Measurements from ENCODE around the gene CSHL1.

Gene CSHL1

GRCh38 chr17:63929860-63930766, 19.1 kb upstream of the CSHL1 start:
- H2AK5ac ChIP-seq (ENCODE audit: low read length): no peak overlapping the region
- no peaks in the 10 kb centered on the region for H3K79me1 ChIP-seq (ENCODE audit: low read length)
- H2BK120ac ChIP-seq (ENCODE audit: insufficient read depth, low read length, poor library complexity): no peak overlapping the region
- H4K91ac ChIP-seq (ENCODE audit: low read depth, low read length): no peak overlapping the region
- no peak overlapping the region for H3K14ac ChIP-seq (ENCODE audit: low read length)
- no peak overlapping the region for H2AFZ ChIP-seq (ENCODE audit: insufficient read depth, low read length, poor library complexity)
- no CpG with 5 or more reads among the region's 24 CpGs for WGBS (ENCODE audit: extremely low coverage, insufficient coverage, insufficient read length)
- no peaks in the 10 kb centered on the region for H3K79me2 ChIP-seq (ENCODE audit: control insufficient read depth, insufficient read depth, low read length, poor library complexity)
- H3K23ac ChIP-seq (ENCODE audit: low read length): no peak overlapping the region
- H3K4ac ChIP-seq (ENCODE audit: low read depth, low read length): no peak overlapping the region
- no peaks in the 10 kb centered on the region for H3K27me3 ChIP-seq (ENCODE audit: insufficient read depth, low read length)
- no peak overlapping the region for H3K9ac ChIP-seq (ENCODE audit: low read length)
- H3K27ac ChIP-seq (ENCODE audit: low read depth, low read length): no peak overlapping the region
- no peak overlapping the region for H3K4me2 ChIP-seq (ENCODE audit: low read length)
- peaks cover 2% of the 10 kb centered on the region for H3K9me3 ChIP-seq (ENCODE audit: insufficient read depth, low read depth, low read length)
- no peak for DNase-seq
- H3K18ac ChIP-seq (ENCODE audit: low read length): no peak overlapping the region
- no peak overlapping the region for H2BK5ac ChIP-seq (ENCODE audit: low read depth, low read length, poor library complexity)
- H3K4me3 ChIP-seq (ENCODE audit: low read depth, low read length): no peak overlapping the region
- H4K12ac ChIP-seq (ENCODE audit: low read depth, low read length): no peak overlapping the region
- H3K36me3 ChIP-seq (ENCODE audit: control insufficient read depth in 1 of 2, insufficient read depth in 2 of 2, low read length in 2 of 2): no peaks in the 10 kb centered on the region
- no peak overlapping the region for H2BK12ac ChIP-seq (ENCODE audit: low read length)
- H3K4me1 ChIP-seq (ENCODE audit: control insufficient read depth in 1 of 2, insufficient read depth in 2 of 2, low read length in 2 of 2): no peaks in the 10 kb centered on the region
- H4K8ac ChIP-seq (ENCODE audit: low read depth, low read length): no peak overlapping the region

- Histone ChIP-seq H4K91ac (ENCODE audit: low read depth, low read length) (no peak overlapping the region), H2BK120ac (ENCODE audit: insufficient read depth, low read length, poor library complexity) (no peak overlapping the region), H3K79me2 (ENCODE audit: control insufficient read depth, insufficient read depth, low read length, poor library complexity) (no peaks in the 10 kb centered on the region), H2AK5ac (ENCODE audit: low read length) (no peak overlapping the region), H3K27me3 (ENCODE audit: insufficient read depth, low read length) (no peaks in the 10 kb centered on the region), H3K18ac (ENCODE audit: low read length) (no peak overlapping the region), H3K79me1 (ENCODE audit: low read length) (no peaks in the 10 kb centered on the region), H2BK5ac (ENCODE audit: low read depth, low read length, poor library complexity) (no peak overlapping the region), H3K36me3 (ENCODE audit: control insufficient read depth in 1 of 2, insufficient read depth in 2 of 2, low read length in 2 of 2) (no peaks in the 10 kb centered on the region), H4K8ac (ENCODE audit: low read depth, low read length) (no peak overlapping the region), H3K4me3 (ENCODE audit: low read depth, low read length) (no peak overlapping the region), H3K14ac (ENCODE audit: low read length) (no peak overlapping the region), H3K9ac (ENCODE audit: low read length) (no peak overlapping the region), H3K23ac (ENCODE audit: low read length) (no peak overlapping the region), H2AFZ (ENCODE audit: insufficient read depth, low read length, poor library complexity) (no peak overlapping the region), H3K27ac (ENCODE audit: low read depth, low read length) (no peak overlapping the region), H2BK12ac (ENCODE audit: low read length) (no peak overlapping the region), H3K4me1 (ENCODE audit: control insufficient read depth in 1 of 2, insufficient read depth in 2 of 2, low read length in 2 of 2) (no peaks in the 10 kb centered on the region), H3K4ac (ENCODE audit: low read depth, low read length) (no peak overlapping the region), H3K9me3 (ENCODE audit: insufficient read depth, low read depth, low read length) (peaks cover 2% of the 10 kb centered on the region), H4K12ac (ENCODE audit: low read depth, low read length) (no peak overlapping the region), H3K4me2 (ENCODE audit: low read length) (no peak overlapping the region)
- no CpG with 5 or more reads among the region's 10 CpGs for WGBS (ENCODE audit: extremely low coverage, insufficient coverage, insufficient read length)
- no peak for DNase-seq
These were observed 18.1 kb upstream of the CSHL1 start for GRCh38 chr17:63928966-63929695.

GRCh38 chr17:63928172-63928666, 17.2 kb upstream of the CSHL1 start:
- Histone ChIP-seq H3K4ac (ENCODE audit: low read depth, low read length) (no peak overlapping the region), H4K12ac (ENCODE audit: low read depth, low read length) (no peak overlapping the region), H2BK5ac (ENCODE audit: low read depth, low read length, poor library complexity) (no peak overlapping the region), H3K79me1 (ENCODE audit: low read length) (no peaks in the 10 kb centered on the region), H4K8ac (ENCODE audit: low read depth, low read length) (no peak overlapping the region), H3K79me2 (ENCODE audit: control insufficient read depth, insufficient read depth, low read length, poor library complexity) (no peaks in the 10 kb centered on the region), H3K4me3 (ENCODE audit: low read depth, low read length) (no peak overlapping the region), H3K9ac (ENCODE audit: low read length) (no peak overlapping the region), H4K91ac (ENCODE audit: low read depth, low read length) (no peak overlapping the region), H3K14ac (ENCODE audit: low read length) (no peak overlapping the region), H3K18ac (ENCODE audit: low read length) (no peak overlapping the region), H2AFZ (ENCODE audit: insufficient read depth, low read length, poor library complexity) (no peak overlapping the region), H2BK12ac (ENCODE audit: low read length) (no peak overlapping the region), H3K9me3 (ENCODE audit: insufficient read depth, low read depth, low read length) (peaks cover 2% of the 10 kb centered on the region), H3K23ac (ENCODE audit: low read length) (no peak overlapping the region), H3K27me3 (ENCODE audit: insufficient read depth, low read length) (no peaks in the 10 kb centered on the region), H3K27ac (ENCODE audit: low read depth, low read length) (no peak overlapping the region), H2AK5ac (ENCODE audit: low read length) (no peak overlapping the region), H2BK120ac (ENCODE audit: insufficient read depth, low read length, poor library complexity) (no peak overlapping the region), H3K4me1 (ENCODE audit: control insufficient read depth in 1 of 2, insufficient read depth in 2 of 2, low read length in 2 of 2) (no peaks in the 10 kb centered on the region), H3K36me3 (ENCODE audit: control insufficient read depth in 1 of 2, insufficient read depth in 2 of 2, low read length in 2 of 2) (no peaks in the 10 kb centered on the region), H3K4me2 (ENCODE audit: low read length) (no peak overlapping the region)
- DNase-seq: no peak
- WGBS (ENCODE audit: extremely low coverage, insufficient coverage, insufficient read length): no CpG with 5 or more reads among the region's 10 CpGs

- no CpG with 5 or more reads among the region's 8 CpGs for WGBS (ENCODE audit: extremely low coverage, insufficient coverage, insufficient read length)
- Histone ChIP-seq H3K9ac (ENCODE audit: low read length) (no peak overlapping the region), H3K14ac (ENCODE audit: low read length) (no peak overlapping the region), H4K12ac (ENCODE audit: low read depth, low read length) (no peak overlapping the region), H3K79me1 (ENCODE audit: low read length) (no peaks in the 10 kb centered on the region), H2BK5ac (ENCODE audit: low read depth, low read length, poor library complexity) (no peak overlapping the region), H2AFZ (ENCODE audit: insufficient read depth, low read length, poor library complexity) (no peak overlapping the region), H3K18ac (ENCODE audit: low read length) (no peak overlapping the region), H3K4ac (ENCODE audit: low read depth, low read length) (no peak overlapping the region), H3K4me2 (ENCODE audit: low read length) (no peak overlapping the region), H3K27ac (ENCODE audit: low read depth, low read length) (no peak overlapping the region), H2BK12ac (ENCODE audit: low read length) (no peak overlapping the region), H3K9me3 (ENCODE audit: insufficient read depth, low read depth, low read length) (peaks cover 2% of the 10 kb centered on the region), H2AK5ac (ENCODE audit: low read length) (no peak overlapping the region), H4K8ac (ENCODE audit: low read depth, low read length) (no peak overlapping the region), H3K27me3 (ENCODE audit: insufficient read depth, low read length) (no peaks in the 10 kb centered on the region), H3K4me3 (ENCODE audit: low read depth, low read length) (no peak overlapping the region), H3K23ac (ENCODE audit: low read length) (no peak overlapping the region), H2BK120ac (ENCODE audit: insufficient read depth, low read length, poor library complexity) (no peak overlapping the region), H3K4me1 (ENCODE audit: control insufficient read depth in 1 of 2, insufficient read depth in 2 of 2, low read length in 2 of 2) (no peaks in the 10 kb centered on the region), H3K36me3 (ENCODE audit: control insufficient read depth in 1 of 2, insufficient read depth in 2 of 2, low read length in 2 of 2) (no peaks in the 10 kb centered on the region), H4K91ac (ENCODE audit: low read depth, low read length) (no peak overlapping the region), H3K79me2 (ENCODE audit: control insufficient read depth, insufficient read depth, low read length, poor library complexity) (no peaks in the 10 kb centered on the region)
- no peak for DNase-seq
These were observed 16.6 kb upstream of the CSHL1 start for GRCh38 chr17:63927464-63928171.
